ENCODE measurements around the gene TTF2.
"Not testable (repeated sequence)": the region's sequence is repeated elsewhere in the genome, so short reads cannot be mapped to it uniquely, and the experiment has no call there.

Gene TTF2

GRCh38 chr1:117094841-117095604 is 34.9 kb downstream of the TTF2 start:
- no peak for DNase-seq

DNA sequence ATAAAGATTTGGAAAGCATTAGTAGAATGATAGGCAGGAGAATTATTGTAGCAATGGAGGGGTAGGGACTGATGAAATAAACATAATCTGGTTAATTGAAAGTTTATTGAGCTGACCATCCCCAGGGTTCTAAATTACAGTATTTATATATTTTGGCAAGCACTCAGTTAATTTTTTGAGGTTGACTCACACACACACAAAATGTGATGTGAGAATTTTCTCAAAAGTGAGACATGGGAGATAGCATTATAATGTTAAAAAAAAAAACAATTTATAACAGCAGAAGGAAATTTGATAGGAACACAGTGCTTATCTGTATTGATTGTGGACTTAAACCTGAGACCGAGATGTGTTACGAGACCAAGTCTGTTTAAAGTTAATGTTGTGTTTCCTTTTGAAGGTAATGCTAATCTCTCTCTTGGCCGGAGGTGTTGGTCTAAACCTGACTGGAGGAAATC is 36.9 kb downstream of the TTF2 start:
- DNase-seq = no peak

DNA sequence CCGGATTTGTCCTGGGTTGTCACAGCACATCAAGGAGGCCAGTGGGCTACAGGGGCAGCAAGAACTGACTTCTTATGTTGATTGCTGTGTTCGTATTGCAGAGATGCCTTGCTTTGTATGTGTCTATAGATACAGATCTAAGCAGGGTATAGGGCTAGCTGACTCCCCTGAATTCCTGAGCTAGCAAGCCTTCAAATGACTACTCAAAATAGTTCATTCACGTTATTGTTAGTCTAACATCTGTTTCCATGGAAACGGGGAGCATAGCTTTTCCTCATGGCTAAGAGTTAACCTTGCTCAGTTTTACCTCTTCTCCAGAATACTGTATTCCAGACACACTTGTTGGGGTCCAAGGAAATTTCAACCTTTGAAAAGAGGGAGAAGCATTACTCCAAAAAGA is 37.3 kb downstream of the TTF2 start:
- DNase-seq = no peak

- no peak for DNase-seq
These were observed 38.3 kb downstream of the TTF2 start for GRCh38 chr1:117098287-117098890.

DNA sequence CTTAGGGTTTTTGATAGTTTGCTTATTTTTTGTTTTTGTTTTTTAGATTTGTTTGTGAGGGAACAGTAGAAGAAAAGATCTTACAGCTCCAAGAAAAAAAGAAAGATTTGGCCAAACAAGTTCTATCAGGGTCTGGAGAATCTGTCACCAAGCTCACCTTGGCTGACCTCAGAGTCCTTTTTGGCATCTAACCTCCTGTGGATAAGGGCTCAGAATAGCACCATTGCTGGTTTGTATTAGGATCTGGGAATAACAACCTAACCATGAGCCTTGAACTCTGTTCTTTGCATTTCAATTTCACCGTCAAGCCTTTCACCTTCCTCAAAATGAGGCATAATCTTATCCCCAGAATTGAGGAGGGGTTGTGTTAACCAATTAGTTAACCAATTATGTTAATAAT is 41.2 kb downstream of the TTF2 start:
- no peak for DNase-seq

DNA sequence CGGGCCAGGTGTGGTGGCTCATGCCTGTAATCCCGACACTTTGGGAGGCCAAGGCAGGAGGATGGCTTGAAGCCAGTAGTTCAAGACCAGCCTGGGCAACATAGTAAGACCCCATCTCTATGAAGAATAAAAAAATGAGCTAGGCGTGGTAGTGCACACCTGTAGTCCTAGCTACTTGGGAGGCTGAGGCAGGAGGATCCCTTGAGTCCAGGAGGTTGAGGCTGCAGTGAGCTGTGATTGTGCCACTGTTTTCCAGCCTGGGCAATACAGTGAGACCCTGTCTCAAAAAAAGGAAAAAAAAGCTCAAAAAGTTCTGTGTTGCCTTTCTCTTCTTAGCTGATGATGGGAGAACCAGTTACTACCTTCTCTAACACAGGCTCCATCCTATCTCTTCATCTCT is 41.7 kb downstream of the TTF2 start:
- DNase-seq = not testable (repeated sequence)

GRCh38 chr1:117104986-117105385 is 44.9 kb downstream of the TTF2 start:
- DNase-seq = no peak

GRCh38 chr1:117105722-117106121 is 45.6 kb downstream of the TTF2 start:
- no peak for DNase-seq

GRCh38 chr1:117106478-117106877 is 46.4 kb downstream of the TTF2 start:
- no peak for DNase-seq

- no peak for DNase-seq
These were observed 47.2 kb downstream of the TTF2 start for GRCh38 chr1:117107364-117107763.

DNA sequence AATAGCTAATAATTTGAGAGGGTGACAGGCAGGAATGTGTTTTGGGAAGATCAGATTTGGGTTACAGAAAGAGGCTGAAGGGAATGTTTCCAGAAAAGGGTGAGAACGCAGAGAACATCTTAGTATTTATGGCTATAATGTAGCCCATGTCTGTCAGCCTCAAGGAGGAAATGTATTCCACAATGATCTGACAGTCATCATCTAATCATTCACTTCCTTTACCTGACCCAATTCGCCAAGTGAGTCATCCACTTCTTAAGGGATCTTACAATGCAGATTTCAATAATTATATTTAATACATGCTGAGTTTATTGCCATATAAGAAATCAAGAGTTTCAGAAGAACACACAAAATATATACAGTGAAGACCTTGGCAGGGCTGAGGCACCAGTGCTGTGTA is 50.6 kb downstream of the TTF2 start:
- DNase-seq = no peak

- DNase-seq = no peak
These were observed 52.1 kb downstream of the TTF2 start for GRCh38 chr1:117112047-117112717.

DNA sequence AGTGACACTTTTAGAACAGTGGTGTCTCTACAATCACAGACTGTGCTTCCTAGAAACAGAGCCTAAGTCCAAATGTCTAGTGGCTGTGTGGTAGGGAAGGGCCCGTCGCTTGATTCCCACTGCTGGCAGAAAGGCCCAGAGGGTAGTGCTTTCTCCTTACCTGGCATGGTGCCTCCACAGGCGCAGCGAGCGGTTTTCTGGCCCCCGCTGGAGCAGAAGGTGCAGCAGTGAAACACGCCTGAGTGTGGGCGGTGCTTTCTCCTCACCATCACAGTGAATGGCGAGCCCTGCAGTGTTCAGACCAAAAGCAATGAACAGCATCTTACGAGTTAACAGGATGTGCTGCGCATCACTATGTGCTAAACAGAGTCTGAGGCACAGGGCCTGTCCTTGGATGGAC is 53.1 kb downstream of the TTF2 start:
- peak; percentile 76 for DNase-seq

- peak; percentile 54 for DNase-seq
These were observed 54.8 kb downstream of the TTF2 start for GRCh38 chr1:117114877-117115276.

- no peak for DNase-seq
These were observed 56.1 kb downstream of the TTF2 start for GRCh38 chr1:117116090-117116783.

DNA sequence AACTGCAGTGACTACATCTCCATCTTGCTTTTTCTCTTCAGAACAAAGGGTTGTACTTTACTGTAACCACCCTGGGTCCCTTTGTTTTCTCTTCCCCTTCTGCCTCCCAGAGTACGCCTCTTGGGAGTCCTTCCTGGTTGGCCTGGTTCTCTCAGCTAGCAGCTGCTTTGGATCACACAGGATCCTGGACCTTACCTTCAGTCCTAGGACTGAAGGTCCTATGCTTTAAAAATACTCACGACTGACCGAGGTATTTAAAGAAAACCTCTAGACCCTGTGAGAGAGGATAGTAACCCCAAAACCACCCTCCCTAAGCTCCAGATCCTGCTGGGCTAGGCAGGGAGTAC is 56.6 kb downstream of the TTF2 start:
- DNase-seq = no peak

DNA sequence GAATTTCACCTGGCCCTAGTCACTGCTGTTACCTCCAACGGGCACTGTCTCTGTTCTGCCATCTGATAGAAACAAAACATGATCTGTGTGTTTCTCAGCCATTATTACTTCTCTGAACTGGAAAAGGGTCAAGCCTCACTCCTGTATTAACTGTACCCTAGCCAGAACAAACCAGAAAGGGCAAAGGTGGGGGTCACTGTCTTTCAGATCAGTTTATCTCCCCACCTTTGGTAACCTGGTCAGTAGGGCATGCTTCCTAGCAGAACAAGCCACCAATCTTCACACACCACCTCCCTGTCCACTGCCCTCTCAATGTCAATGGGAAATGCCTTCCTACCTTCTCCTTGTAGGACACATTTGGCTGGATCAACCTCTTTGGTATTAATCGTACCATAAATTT is 57.6 kb downstream of the TTF2 start:
- no peak for DNase-seq

DNA sequence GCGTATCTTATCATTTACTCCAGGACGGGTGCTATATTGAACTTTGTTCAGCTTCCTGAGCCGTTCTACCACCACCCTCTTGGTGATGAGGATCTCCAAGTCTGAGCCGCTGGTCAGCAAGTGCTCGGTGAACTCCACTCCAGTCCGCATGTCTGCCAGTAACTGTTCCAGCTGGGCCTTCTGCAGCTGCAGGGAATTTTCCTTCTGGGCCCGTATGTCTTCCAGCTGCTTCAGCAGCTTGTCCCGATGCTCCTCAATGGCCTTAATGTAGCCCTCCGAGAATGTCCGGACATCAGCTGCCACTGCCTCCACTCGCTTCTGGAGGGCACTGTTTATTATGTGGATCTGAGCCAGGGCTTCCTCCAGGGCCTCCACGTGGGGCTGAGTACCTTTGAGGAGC is 58.0 kb downstream of the TTF2 start:
- no peak for DNase-seq

DNA sequence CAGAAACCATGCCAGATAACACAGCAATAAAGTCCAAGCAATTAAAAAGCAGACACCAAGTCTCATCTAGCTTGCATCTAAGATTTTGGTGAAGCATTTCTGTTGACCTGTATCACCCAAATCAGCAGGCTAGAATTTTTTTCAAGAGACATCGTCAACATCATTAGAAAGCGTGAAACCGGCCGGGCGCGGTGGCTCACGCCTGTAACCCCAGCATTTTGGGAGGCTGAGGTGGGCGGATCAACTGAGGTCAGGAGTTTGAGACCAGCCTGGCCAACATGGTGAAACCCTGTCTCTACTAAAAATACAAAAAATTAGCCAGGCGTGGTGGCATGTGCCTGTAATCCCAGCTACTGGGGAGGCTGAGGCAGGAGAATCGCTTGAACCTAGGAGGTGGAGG is 59.0 kb downstream of the TTF2 start:
- DNase-seq = not testable (repeated sequence)

DNA sequence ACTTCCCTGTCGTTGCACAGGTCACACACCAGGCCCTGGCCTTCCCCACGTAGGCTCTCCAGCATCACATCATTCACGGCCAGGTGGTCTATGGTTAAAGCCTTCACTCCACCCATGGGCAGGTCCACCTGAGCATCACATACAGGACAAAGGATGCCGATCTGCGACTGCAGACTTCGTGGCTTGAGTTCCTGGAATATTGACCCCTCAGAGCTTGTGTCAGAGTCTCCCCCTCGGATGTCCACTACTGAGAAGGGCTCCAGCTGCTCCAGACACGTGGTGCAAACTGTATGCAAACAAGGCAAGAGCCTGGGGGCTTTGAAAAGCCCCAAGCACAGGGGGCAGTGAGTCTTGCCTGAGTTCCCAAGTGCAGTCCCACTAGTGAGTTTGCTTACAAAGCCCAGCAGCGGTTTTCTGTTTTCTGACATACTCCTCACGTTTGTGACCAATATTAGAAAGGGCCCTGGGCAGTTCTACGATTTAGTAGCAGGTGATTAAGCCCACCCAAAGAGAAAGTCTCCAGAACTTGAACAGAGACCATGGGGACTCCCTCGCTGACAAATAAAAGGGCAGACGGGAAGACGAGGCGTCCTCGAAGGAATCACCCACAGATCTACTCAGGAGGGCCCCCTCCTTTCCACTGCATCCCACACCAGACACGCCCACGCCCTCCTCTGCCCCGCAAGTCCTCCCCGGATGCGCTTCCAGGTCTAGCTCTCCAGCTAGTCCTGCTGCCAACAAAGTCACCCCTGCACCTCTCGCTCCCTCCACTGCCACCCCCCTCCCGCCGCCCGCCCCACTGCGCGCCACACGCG is 60.9 kb downstream of the TTF2 start:
- DNase-seq = peak; percentile 60

DNA sequence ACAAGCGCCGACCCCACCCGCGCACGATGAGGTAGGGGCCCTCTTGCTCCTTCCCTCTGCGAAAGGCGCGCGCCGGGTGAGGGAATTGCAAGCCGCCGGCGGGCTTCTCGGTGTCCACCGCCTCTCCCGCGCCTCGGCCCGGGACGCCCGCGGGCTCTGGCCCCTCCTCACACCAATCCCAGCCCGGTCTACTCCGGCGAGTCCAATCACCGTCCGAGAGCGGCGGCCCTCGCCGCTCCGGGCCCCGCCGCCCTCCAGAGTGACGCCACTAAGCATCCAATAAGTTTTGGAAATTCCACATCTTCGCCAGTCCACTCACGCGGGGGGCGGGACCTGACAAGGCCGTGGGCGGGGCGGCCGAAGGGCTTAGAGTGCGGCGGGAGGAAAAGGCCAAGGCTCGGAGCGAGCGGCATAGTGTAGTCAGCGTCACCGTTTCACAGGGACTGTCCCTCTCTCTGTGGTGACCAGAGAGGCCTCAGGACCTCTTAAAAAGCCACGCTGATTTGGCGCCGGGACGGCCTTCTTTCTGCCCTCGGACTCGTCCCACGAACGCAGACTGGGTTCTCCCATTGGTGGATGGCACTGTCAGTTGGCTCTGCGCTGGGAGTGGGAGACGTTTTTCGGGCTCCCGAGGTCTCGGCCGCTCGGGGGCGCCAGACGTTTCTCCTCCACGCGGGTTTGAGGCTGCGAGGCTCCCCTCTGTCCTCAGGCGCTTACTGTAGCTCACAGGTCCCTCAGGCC is 61.6 kb downstream of the TTF2 start, which contains the start of gene TRIM45:
Gene TRIM45 (minus strand): TSS at position 161 of the 741 bp plus-strand sequence. CDS start 548 bp downstream, outside the sequence.
- peak; percentile 94 for DNase-seq

Data from NCI-H1694 treated with DMSO at 0.1 percent for 48 hours (cell line).